PC-9 (cell line): ENCODE data around the gene NCBP1. TPM values are rescaled to one million over a fixed set of nuclear protein-coding genes. Genes with fewer than 3 reads are reported as not detected.
"Not testable (repeated sequence)": the region's sequence is repeated elsewhere in the genome, so short reads cannot be mapped to it uniquely, and the experiment has no call there.

Source experiments
- BruUV-seq: library from RNA; stranded (reverse); fragments of 400-500 nt; replicated peaks from 2 replicates; lab custom pipeline; 2021; lab: Mats Ljungman, UMichigan
- CTCF ChIA-PET: fragments of 300-600 bp; sonication (Branson Sonifier 250); formaldehyde crosslinking; loops from one replicate; lab custom pipeline; 2022; ENCODE audit warnings: antibody characterized with exemption; lab: Charles Lee
- POLR2A ChIA-PET: fragments of 300-600 bp; sonication (Branson Sonifier 250); formaldehyde crosslinking; loops from one replicate; lab custom pipeline; 2022; ENCODE audit warnings: antibody characterized with exemption; ENCODE audit not compliant: unreplicated experiment; lab: Charles Lee
- DNase-seq, 2 experiments: peaks; one replicate each; pipeline versions ENCODE4 v3.0.0 to v3.0.0-alpha.2; 2015 to 2022; ENCODE audit warnings: mixed read lengths in 1 of 2
- H2AFZ ChIP-seq: fragments of 200-600 bp; sonication (generic); 2 replicates; pipeline ENCODE4 v1.8.1; 2017; ENCODE audit warnings: antibody characterized with exemption
- H3F3A ChIP-seq: fragments of 200-600 bp; sonication (generic); 2 replicates; pipeline ENCODE4 v1.8.1; 2017; ENCODE audit warnings: antibody characterized with exemption, mild to moderate bottlenecking, low read depth; ENCODE audit not compliant: insufficient read depth
- H3K27ac ChIP-seq: fragments of 200-600 bp; sonication (generic); 2 replicates; pipeline ENCODE4 v1.6.1; 2016; ENCODE audit warnings: mixed run types
- H3K27me3 ChIP-seq: fragments of 200-600 bp; sonication (generic); 2 replicates; pipeline ENCODE4 v1.6.1; 2016; ENCODE audit warnings: low read depth, mixed run types; ENCODE audit not compliant: insufficient read depth
- H3K36me3 ChIP-seq: fragments of 200-600 bp; sonication (generic); 2 replicates; pipeline ENCODE4 v1.6.1; 2016; ENCODE audit warnings: low read depth, mixed run types
- H3K4me1 ChIP-seq: fragments of 200-600 bp; sonication (generic); replicated peaks from 2 replicates; pipeline ENCODE4 v1.6.1; 2016; ENCODE audit warnings: mixed run types; ENCODE audit not compliant: insufficient read depth
- H3K4me2 ChIP-seq: fragments of 200-600 bp; sonication (generic); 2 replicates; pipeline ENCODE4 v1.6.1; 2017; ENCODE audit warnings: mixed run types
- H3K4me3 ChIP-seq: fragments of 200-600 bp; sonication (generic); 2 replicates; pipeline ENCODE4 v1.6.1; 2016; ENCODE audit warnings: mixed run types
- H3K79me2 ChIP-seq: fragments of 200-600 bp; sonication (generic); 2 replicates; pipeline ENCODE4 v1.6.1; 2017; ENCODE audit warnings: low read depth, mixed run types
- H3K9me2 ChIP-seq: fragments of 200-600 bp; sonication (generic); 2 replicates; pipeline ENCODE4 v1.8.1; 2017; ENCODE audit warnings: mild to moderate bottlenecking; ENCODE audit not compliant: insufficient read depth
- H3K9me3 ChIP-seq: fragments of 200-600 bp; sonication (generic); 2 replicates; pipeline ENCODE4 v1.8.1; 2016; ENCODE audit warnings: low read depth; ENCODE audit not compliant: insufficient read depth
- H4K20me1 ChIP-seq: fragments of 200-600 bp; sonication (generic); 2 replicates; pipeline ENCODE4 v1.8.1; 2017; ENCODE audit not compliant: insufficient read depth
- CTCF ChIP-seq: fragments of 200-600 bp; sonication (generic); conservative IDR thresholded peaks from 2 replicates; pipeline ENCODE4 v1.6.1; 2017; ENCODE audit warnings: mixed run types, antibody characterized with exemption, mild to moderate bottlenecking, moderate library complexity
- EZH2 ChIP-seq: fragments of 200-600 bp; sonication (generic); IDR thresholded peaks from 2 replicates; pipeline ENCODE4 v1.8.0; 2017; ENCODE audit warnings: antibody characterized with exemption, low read depth
- intact Hi-C: fragments of 100-400 bp; cut with micrococcal nuclease; formaldehyde crosslinking; loops from one replicate; pipeline ENCODE4 v1.10.0; 2022; ENCODE audit not compliant: unreplicated experiment
- total RNA-seq: library from RNA; stranded (reverse); gene quantifications from 2 replicates; pipeline ENCODE4 v1.2.3, GENCODE V29; 2021

NCBP1 gene
- total RNA-seq, 1 experiment from 2014 or later = 40.2 TPM

- Histone ChIP-seq H3K27me3 (no peaks in the 10 kb centered on the region), H3K9me3 (no peaks in the 10 kb centered on the region), H3K79me2 (no peaks in the 10 kb centered on the region), H3F3A (0 out of 2 replicates have a peak, but pooled peaks cover 5% of the 10 kb centered on the region), H3K4me2 (no peak overlapping the region), H3K9me2 (no peaks in the 10 kb centered on the region), H3K27ac (no peak overlapping the region), H4K20me1 (no peaks in the 10 kb centered on the region), H3K36me3 (no peaks in the 10 kb centered on the region), H3K4me1 (no peaks in the 10 kb centered on the region), H3K4me3 (no peak overlapping the region), H2AFZ (no peak overlapping the region)
- POLR2A ChIA-PET = no interaction called here
- CTCF ChIA-PET = no interaction called here
- no TSS peak for BruUV-seq
- no peak for DNase-seq
- intact Hi-C loops = loop anchor here (5.0 kb wide), 2 partner anchors 206 to 761 kb away; partner anchors contain the start of gene TDRD7
- TF ChIP-seq EZH2 = no peak
- no peak for TF ChIP-seq CTCF
These were observed 15.6 kb upstream of the NCBP1 start for GRCh38 chr9:97617939-97618416.

- H3K27ac ChIP-seq, DNase-seq, H3K27me3 ChIP-seq, H3K4me3 ChIP-seq, CTCF ChIA-PET, BruUV-seq, H3K9me3 ChIP-seq, H3K79me2 ChIP-seq, H3K4me2 ChIP-seq, H3K4me1 ChIP-seq, H3K9me2 ChIP-seq, H2AFZ ChIP-seq, intact Hi-C loops, H4K20me1 ChIP-seq, POLR2A ChIA-PET, H3K36me3 ChIP-seq, H3F3A ChIP-seq: not testable (repeated sequence)
These were observed 13.6 kb upstream of the NCBP1 start for GRCh38 chr9:97620063-97620462.

DNA sequence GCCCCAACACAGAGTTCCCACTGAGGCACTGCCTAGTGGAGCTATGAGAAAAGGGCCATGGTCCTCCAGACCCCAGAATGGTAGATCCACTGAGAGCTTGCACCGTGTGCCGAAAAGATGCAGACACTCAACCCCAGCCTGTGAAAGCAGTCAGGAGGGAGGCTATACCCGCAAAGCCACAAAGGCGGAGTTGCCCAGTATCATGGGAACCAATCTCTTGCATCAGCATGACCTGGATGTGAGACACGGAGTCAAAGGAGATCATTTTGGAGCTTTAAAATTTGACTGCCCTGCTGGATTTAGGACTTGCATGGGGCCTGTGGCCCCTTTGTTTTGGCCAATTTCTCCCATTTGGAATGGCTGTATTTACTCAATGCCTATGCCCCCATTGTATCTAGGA lies 11.1 kb upstream of the NCBP1 start:
- H3K4me2 ChIP-seq, POLR2A ChIA-PET, H3K4me3 ChIP-seq, H3K4me1 ChIP-seq, H3K36me3 ChIP-seq, CTCF ChIA-PET, BruUV-seq, DNase-seq, H2AFZ ChIP-seq, H4K20me1 ChIP-seq, H3K27ac ChIP-seq, H3K9me2 ChIP-seq, intact Hi-C loops, H3K79me2 ChIP-seq, H3K27me3 ChIP-seq, H3F3A ChIP-seq, H3K9me3 ChIP-seq: not testable (repeated sequence)

DNA sequence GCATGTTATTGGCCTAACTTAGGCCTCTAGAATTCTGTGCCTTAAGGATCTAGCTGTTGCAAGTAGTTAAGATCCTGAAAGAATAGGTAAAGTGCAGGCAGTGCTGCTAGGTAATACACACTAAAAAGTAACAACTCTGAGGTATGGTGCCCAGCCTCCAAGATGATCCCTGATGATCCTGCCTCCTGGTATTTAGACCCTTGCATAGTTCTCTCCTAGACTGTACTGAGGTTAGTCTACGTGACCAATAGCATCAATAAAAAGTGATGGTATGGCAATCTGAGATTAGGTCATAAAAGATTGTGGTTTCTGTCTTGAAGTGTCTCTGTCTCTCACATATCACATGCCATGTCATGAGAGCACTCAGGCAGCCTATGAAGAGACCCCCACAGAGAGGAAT lies 9.7 kb upstream of the NCBP1 start:
- Histone ChIP-seq H2AFZ (no peak overlapping the region), H3K27ac (no peak overlapping the region), H3F3A (no peaks in the 10 kb centered on the region), H3K27me3 (no peaks in the 10 kb centered on the region), H3K79me2 (peaks cover 17% of the 10 kb centered on the region), H3K4me3 (no peak overlapping the region), H4K20me1 (no peaks in the 10 kb centered on the region), H3K4me1 (no peaks in the 10 kb centered on the region), H3K9me3 (no peaks in the 10 kb centered on the region), H3K4me2 (no peak overlapping the region), H3K36me3 (peaks cover 8% of the 10 kb centered on the region; the same call in 1 of the 2 replicates), H3K9me2 (no peaks in the 10 kb centered on the region)
- ChIA-PET POLR2A (no interaction called here), CTCF (no interaction called here)
- no TSS peak for BruUV-seq
- DNase-seq = no peak
- TF ChIP-seq EZH2 = no peak
- no peak for TF ChIP-seq CTCF
- intact Hi-C loops = no loop called here
